Left cardiac atrium (tissue), 4 donors: ENCODE results near the gene ATG5. TPM values are rescaled to one million over a fixed set of nuclear protein-coding genes. Genes with fewer than 3 reads are reported as not detected.
"Not testable (repeated sequence)": the region's sequence is repeated elsewhere in the genome, so short reads cannot be mapped to it uniquely, and the experiment has no call there.

Experiments used
- ATAC-seq, 2 donors: fragments of 200-7000 bp; cut with Tn5 transposase; one replicate each; pipeline ENCODE4 v1.9.1; 2020; ENCODE audit warnings: mild to moderate bottlenecking in 2 of 2, moderate library complexity in 2 of 2
- DNase-seq: peaks from one replicate; pipeline ENCODE4 v3.0.0-alpha.2; 2020
- intact Hi-C, 2 donors: fragments of 100-400 bp; cut with DNase I; formaldehyde crosslinking; loops; one replicate each; pipeline versions ENCODE4 v1.14.1 to v1.15.1; 2022 to 2023
- total RNA-seq, 2 donors: library from RNA; stranded (reverse); fragmentation: NEBNext Ultra II Directional; extraction: Animal tissue kit (Norgen Biotek cat#: 25700); gene quantifications; one replicate each; pipeline ENCODE4 v1.2.1, GENCODE V29; 2021
- donor health status: DM: no; HTN: yes; CAD: no.
- donor health status: DM: no; HTN: yes; CAD: no; lungs with severe emphysema.
- donor health status: DM: yes; HTN: yes; CAD: no.
- donor health status: Dilated cardiomyopathy.

ATG5 gene
- total RNA-seq, 2 donors from 2014 or later: 17.0 to 20.2 TPM

DNA sequence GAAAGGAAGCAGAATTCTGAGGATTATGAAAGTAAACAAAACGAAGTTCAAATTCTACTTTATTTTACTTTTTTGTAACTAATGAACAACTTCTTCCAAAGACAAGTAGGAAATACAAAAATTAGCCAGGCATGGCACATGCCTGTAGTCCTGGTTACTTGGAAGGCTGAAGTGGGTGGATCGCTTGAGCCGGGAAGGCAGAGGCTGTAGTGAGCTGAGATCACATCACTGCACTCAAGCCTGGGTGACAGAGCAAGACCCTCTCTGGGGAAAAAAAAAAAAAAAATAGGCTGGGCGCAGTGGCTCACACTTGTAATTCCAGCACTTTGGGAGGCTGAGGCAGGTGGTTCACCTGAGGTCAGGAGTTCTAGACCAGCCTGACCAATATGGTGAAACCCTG lies 82.3 kb downstream of the ATG5 start:
- intact Hi-C loops: no loop called here
- no peak for DNase-seq
- no peak for ATAC-seq

GRCh38 chr6:106241498-106241897 lies 84.1 kb downstream of the ATG5 start:
- intact Hi-C loops: no loop called here
- ATAC-seq (no peak), DNase-seq (no peak)

GRCh38 chr6:106237286-106237685 lies 88.3 kb downstream of the ATG5 start:
- intact Hi-C loops: no loop called here
- ATAC-seq (no peak), DNase-seq (no peak)

DNA sequence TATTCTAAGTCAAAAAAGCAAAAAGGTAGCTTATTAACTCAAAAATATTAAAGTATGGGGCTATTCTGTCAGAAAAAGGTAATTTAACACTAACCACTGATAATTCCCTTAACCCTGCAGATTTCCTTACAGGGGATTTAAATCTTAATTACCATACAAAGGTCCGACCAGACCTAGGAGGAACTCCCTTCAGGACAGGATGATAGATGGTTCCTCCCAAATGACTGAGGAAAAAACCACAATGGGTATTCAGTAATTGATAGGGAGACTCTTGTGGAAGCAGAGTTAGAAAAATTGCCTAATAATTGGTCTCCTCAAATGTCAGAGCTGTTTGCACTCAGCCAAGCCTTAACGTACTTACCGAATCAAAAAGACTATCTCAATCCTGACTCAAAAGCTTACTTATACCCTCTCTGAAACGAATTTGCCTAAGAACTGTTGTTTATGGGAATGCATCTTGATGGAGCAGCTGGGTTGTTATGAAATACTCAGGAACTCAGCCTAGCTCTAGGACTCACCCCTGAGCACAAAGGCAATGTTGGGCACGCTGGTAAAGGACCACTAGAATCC lies 95.6 kb downstream of the ATG5 start:
- not testable (repeated sequence) for ATAC-seq, DNase-seq
- intact Hi-C loops: loop anchor here in 1 of 2 donors (10.0 kb wide), 1 partner anchor 495 kb away; no protein-coding TSS in a partner anchor

- intact Hi-C loops: loop anchor here in 1 of 2 donors (10.0 kb wide), 1 partner anchor 493 kb away; no protein-coding TSS in a partner anchor
- DNase-seq (no peak), ATAC-seq (no peak)
Observed at GRCh38 chr6:106227612-106228507, 97.7 kb downstream of the ATG5 start.

- DNase-seq (no peak), ATAC-seq (no peak)
Observed at GRCh38 chr6:106226676-106227075, 98.9 kb downstream of the ATG5 start.

DNA sequence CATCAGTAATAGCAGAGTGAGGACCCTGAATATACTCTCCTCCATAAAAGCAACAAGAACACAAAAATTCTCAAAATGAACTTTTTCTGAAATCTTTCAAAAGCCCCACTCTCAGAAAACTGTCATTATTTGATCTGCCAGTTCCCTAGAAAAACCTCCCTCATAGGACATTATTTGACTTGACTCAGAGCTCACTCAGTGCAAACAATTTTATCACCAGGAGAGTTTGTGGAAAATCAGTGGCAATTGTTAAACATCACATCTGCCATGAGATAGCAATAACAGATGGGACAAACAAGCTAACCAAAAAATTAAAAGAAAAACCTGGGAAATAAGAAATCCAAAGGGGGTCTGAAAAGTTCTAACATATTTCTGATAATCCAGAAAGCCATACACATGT lies 100.0 kb downstream of the ATG5 start:
- intact Hi-C loops: loop anchor here in 1 of 2 donors (10.0 kb wide), 1 partner anchor 491 kb away; no protein-coding TSS in a partner anchor
- no peak for DNase-seq
- ATAC-seq: no peak

More at GRCh38 chr6:106226676-106227075, 98.9 kb downstream of the ATG5 start:
- intact Hi-C loops: loop anchor here in 1 of 2 donors (10.0 kb wide), 1 partner anchor 492 kb away; no protein-coding TSS in a partner anchor

DNA sequence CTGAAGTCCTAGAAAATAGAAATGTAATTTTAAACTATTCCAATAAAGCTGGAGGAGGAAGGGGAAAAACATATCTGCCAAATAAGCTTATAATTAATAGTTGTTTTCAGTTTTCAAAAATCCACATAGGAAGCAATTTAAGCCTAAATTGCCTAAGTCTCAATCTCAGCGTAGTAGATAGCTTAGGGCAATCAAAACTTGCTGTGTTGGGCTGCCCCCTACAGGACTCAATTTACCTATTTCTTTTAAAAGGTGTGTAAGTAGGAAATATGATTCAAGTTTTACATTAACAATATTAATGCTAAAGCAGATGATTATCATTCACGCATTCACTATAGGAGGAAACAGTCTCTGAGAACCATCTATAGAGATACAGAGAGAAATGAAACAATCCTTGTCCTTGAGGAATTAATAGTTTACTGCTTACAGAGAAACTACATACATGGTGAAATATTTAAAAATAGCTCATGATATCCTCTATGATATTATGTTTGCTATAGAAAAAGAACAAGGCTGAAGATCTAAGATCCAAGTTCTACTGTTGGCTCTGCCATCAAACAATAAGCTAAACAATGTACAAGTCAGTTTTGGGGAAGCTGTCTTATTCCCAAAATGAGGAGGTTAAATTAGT lies 102.1 kb downstream of the ATG5 start:
- DNase-seq: peak; percentile 43
- intact Hi-C loops: loop anchor here in 1 of 2 donors (5.0 to 10.0 kb wide), 2 partner anchors 489 to 741 kb away; no protein-coding TSS in a partner anchor
- peak in 1 of 2 donors; percentile 57 for ATAC-seq

GRCh38 chr6:106220485-106220884 lies 105.1 kb downstream of the ATG5 start:
- intact Hi-C loops: loop anchor here in 1 of 2 donors (5.0 to 10.0 kb wide), 2 partner anchors 486 to 738 kb away; no protein-coding TSS in a partner anchor
- ATAC-seq (no peak), DNase-seq (no peak)

GRCh38 chr6:106216527-106216926 lies 109.0 kb downstream of the ATG5 start:
- peak in 1 of 2 donors; percentile 23 for ATAC-seq
- no peak for DNase-seq
- intact Hi-C loops: no loop called here

GRCh38 chr6:106215608-106216007 lies 110.0 kb downstream of the ATG5 start:
- intact Hi-C loops: no loop called here
- ATAC-seq (no peak), DNase-seq (no peak)

DNA sequence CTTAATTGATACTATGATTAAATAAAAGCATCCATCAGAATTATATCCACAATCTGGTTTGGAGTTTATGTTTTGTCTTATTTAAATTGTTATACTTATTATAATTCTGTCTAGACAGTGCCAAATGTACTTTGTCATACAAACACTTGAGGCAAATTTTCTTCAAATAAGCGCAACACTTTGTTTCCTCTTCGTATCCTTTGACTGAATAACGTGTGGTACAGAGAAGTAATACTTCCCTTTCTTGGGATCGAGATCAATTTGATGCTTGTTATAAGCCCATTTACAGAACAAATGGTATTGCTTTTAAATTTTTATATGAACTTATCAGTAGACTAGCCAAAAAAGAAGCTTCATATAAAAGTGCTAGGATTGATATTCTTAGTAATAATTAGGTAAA lies 111.0 kb downstream of the ATG5 start:
- DNase-seq: no peak
- intact Hi-C loops: no loop called here
- no peak for ATAC-seq

GRCh38 chr6:106213660-106214289 lies 111.8 kb downstream of the ATG5 start:
- intact Hi-C loops: no loop called here
- ATAC-seq (no peak), DNase-seq (no peak)

DNA sequence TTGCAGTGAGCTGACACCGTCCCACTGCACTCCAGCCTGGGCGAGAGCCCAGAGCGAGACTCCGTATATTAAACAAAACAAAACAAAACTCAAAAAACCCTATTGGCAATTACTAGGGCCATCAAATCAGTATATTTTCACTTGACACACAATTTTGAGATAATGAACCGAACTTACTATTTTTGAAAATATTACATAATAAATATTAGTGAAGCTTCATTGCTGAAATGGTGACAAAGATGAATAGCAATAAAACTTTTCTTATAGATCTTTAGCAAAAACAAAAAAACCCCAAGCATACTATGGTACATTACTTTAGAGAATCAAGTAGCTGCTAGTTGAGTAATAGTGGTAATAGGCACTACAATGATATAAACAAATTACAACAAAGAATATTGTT lies 113.0 kb downstream of the ATG5 start:
- ATAC-seq: no peak
- DNase-seq: no peak

GRCh38 chr6:106206905-106207304 lies 118.7 kb downstream of the ATG5 start:
- intact Hi-C loops: no loop called here
- DNase-seq (no peak), ATAC-seq (no peak)

More for the DNA sequence above, 113.0 kb downstream of the ATG5 start:
- intact Hi-C loops: no loop called here

GRCh38 chr6:106204961-106205360 lies 120.6 kb downstream of the ATG5 start:
- intact Hi-C loops: no loop called here
- DNase-seq: no peak
- no peak for ATAC-seq

GRCh38 chr6:106199998-106200397 lies 125.6 kb downstream of the ATG5 start:
- intact Hi-C loops: no loop called here
- DNase-seq (no peak), ATAC-seq (no peak)

DNA sequence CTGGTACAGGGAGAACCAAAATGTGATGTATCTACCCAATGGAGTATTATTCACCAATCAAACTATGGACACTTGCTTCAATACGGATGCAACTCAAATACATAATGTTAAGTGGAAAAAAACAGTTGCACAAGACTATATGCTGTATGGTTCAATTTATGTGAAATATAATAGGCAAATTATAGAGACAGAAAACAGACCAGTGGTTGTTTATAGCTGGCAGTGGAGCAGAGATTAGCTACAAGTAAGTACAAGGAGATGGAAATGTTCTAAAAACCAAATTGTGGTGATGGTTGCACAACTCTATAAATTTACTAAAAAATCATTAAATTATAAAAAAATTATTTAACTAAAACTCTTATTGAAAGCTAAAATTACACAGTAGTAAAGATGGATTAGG lies 126.2 kb downstream of the ATG5 start:
- DNase-seq: no peak
- ATAC-seq: no peak
- intact Hi-C loops: no loop called here

GRCh38 chr6:106197441-106197840 lies 128.1 kb downstream of the ATG5 start:
- ATAC-seq (no peak), DNase-seq (no peak)
- intact Hi-C loops: no loop called here
